GM20000 (cell line): ENCODE data around the gene GLT6D1.

Experiments used
- DNase-seq: peaks from one replicate; pipeline ENCODE4 v3.0.0; 2012; ENCODE audit warnings: low spot score
- CTCF ChIP-seq: IDR thresholded peaks from 2 replicates; pipeline ENCODE4 v1.5.1; 2012; ENCODE audit warnings: mild to moderate bottlenecking, control low read depth; ENCODE audit errors: extremely low read depth, missing control alignments

The GLT6D1 gene

GRCh38 chr9:135611142-135611874 lies 28.0 kb downstream of the GLT6D1 start:
- TF ChIP-seq CTCF: no peak
- peak; percentile 14 for DNase-seq

DNA sequence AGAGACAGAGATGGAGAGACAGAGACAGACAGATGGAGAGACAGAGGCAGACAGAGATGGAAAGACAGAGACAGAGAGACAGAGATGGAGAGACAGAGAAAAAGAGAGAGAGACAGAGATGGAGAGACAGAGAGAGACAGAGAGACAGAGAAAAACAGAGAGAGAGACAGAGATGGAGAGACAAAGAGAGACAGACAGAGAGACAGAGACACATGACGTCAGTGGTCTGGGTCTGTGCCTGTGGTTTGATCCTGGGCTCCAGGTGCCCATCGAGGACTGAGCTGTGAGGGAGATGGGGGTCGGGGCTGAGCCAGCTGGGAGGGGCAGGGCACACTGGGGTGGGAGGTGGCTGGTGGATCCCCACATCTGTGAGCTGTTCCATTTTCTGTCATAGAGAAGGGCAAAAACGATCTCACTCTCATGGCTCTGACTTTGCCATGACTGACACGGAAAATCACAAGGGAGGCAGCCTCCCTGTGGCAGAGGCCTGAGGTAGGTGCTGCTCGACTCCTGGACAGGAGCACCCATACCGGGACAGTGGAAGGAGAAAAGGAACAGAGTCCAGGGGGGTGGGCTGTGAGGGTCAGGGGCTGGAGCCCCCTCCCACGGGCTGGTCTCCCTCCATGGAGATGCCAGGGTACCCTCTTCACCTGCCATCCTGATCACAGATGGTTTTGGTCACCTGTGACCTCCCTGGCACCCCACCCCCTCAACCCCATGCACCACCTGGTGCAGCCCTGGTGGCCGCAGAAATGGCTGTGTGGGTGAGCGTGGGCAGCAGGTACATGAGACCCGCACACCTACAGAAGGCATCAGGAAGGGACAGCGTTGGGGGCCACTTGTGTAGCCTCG lies 28.8 kb downstream of the GLT6D1 start:
- DNase-seq: no peak
- no peak for TF ChIP-seq CTCF

GRCh38 chr9:135609366-135609955 lies 29.9 kb downstream of the GLT6D1 start:
- no peak for TF ChIP-seq CTCF
- DNase-seq: no peak

GRCh38 chr9:135608999-135609317 lies 30.4 kb downstream of the GLT6D1 start:
- DNase-seq: no peak
- no peak for TF ChIP-seq CTCF

GRCh38 chr9:135608294-135608998 lies 30.9 kb downstream of the GLT6D1 start:
- TF ChIP-seq CTCF: no peak

GRCh38 chr9:135607401-135608293 lies 31.7 kb downstream of the GLT6D1 start:
- DNase-seq: no peak
- no peak for TF ChIP-seq CTCF

More at GRCh38 chr9:135608294-135608998, 30.9 kb downstream of the GLT6D1 start:
- no peak for DNase-seq
